ENCODE results near the gene LRRC36.

- TF ChIP-seq CTCF (IDR thresholded peaks at IDR 0.05) (no peak), POLR2A (IDR thresholded peaks at IDR 0.05; ENCODE audit: low read depth) (no peak), POLR2AphosphoS5 (IDR thresholded peaks at IDR 0.05) (no peak), EP300 (IDR thresholded peaks at IDR 0.05) (no peak)
Observed at GRCh38 chr16:67302076-67302475, 24.5 kb upstream of the LRRC36 start.

All from esophagus muscularis mucosa (tissue), 4 donors.